ENCODE data around the gene AGBL1.

DNA sequence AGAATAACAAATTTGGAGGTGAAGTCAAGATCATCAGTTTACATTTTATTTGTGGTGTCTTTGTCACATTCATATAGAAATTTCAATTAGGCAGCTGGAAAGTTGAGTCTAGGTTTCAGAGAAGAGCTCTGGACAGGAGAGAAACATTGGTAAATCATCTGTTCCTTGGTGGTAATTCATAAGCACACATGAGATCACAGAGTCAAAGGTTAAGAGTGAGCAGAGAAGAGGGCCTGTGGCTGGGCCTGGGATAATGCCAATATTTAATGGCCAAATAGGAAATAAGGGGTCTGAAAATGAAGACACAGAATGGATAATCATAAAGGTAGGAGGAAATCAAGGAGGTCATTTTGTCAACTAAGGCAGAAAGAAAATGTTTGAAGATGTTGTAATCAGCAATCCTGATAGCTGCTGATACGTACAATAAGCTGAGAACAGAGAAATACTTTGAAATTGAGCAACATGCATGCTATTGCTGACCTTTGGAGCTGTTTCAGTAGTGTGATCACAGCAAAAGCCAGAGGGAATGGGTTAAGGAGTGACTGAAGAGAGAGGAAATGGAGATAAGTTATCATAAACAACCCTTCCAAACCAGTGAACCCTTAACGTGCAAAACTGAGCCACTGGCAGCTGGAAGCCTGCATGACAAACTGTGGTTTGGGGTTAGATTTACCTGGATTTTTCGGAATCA lies 692.8 kb downstream of the AGBL1 start:
- TF ChIP-seq, protein P1, sequence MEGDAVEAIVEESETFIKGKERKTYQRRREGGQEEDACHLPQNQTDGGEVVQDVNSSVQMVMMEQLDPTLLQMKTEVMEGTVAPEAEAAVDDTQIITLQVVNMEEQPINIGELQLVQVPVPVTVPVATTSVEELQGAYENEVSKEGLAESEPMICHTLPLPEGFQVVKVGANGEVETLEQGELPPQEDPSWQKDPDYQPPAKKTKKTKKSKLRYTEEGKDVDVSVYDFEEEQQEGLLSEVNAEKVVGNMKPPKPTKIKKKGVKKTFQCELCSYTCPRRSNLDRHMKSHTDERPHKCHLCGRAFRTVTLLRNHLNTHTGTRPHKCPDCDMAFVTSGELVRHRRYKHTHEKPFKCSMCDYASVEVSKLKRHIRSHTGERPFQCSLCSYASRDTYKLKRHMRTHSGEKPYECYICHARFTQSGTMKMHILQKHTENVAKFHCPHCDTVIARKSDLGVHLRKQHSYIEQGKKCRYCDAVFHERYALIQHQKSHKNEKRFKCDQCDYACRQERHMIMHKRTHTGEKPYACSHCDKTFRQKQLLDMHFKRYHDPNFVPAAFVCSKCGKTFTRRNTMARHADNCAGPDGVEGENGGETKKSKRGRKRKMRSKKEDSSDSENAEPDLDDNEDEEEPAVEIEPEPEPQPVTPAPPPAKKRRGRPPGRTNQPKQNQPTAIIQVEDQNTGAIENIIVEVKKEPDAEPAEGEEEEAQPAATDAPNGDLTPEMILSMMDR (IDR thresholded peaks at IDR 0.05) = no peak
- no peak for TF ChIP-seq POLR2A (IDR thresholded peaks at IDR 0.05)

All from Peyer's patch (tissue), 4 donors.